NT2/D1 (cell line): ENCODE results near the gene ABR.

ENCODE experiments used
- YY1 ChIP-seq: IDR thresholded peaks from 2 replicates; pipeline ENCODE4 v1.6.1; 2011; ENCODE audit not compliant: insufficient read length, insufficient read depth
- ZNF274 ChIP-seq: IDR thresholded peaks from 2 replicates; pipeline ENCODE4 v1.6.1; 2011; ENCODE audit warnings: mild to moderate bottlenecking, low read depth, low read length

- TF ChIP-seq YY1, result no peak
- TF ChIP-seq ZNF274, result no peak
Measured at GRCh38 chr17:1090465-1091189, 89.2 kb downstream of the ABR start.
